Trophoblast cell (in vitro differentiated cells and primary cell): Measurements from ENCODE around the gene DEF6.
"Not testable (repeated sequence)": the region's sequence is repeated elsewhere in the genome, so short reads cannot be mapped to it uniquely, and the experiment has no call there.

Source experiments
- DNase-seq, 2 donors: peaks; one replicate each; pipeline ENCODE4 v3.0.0-alpha.2; 2016
- H2AFZ ChIP-seq: 2 replicates; pipeline ENCODE4 v1.6.1; 2013; ENCODE audit warnings: low read length, moderate library complexity, mild to moderate bottlenecking; ENCODE audit not compliant: insufficient read depth, poor library complexity
- H2AK5ac ChIP-seq: 2 replicates; pipeline ENCODE4 v1.6.1; 2013; ENCODE audit warnings: mild to moderate bottlenecking, low read length
- H2BK120ac ChIP-seq: 2 replicates; pipeline ENCODE4 v1.6.1; 2013; ENCODE audit warnings: low read length, mild to moderate bottlenecking, moderate library complexity; ENCODE audit not compliant: insufficient read depth, poor library complexity
- H2BK12ac ChIP-seq: 2 replicates; pipeline ENCODE4 v1.6.1; 2013; ENCODE audit warnings: mild to moderate bottlenecking, low read length, moderate library complexity
- H2BK5ac ChIP-seq: 2 replicates; pipeline ENCODE4 v1.6.1; 2013; ENCODE audit warnings: low read length, low read depth, moderate library complexity, mild to moderate bottlenecking; ENCODE audit not compliant: poor library complexity
- H3K14ac ChIP-seq: 2 replicates; pipeline ENCODE4 v1.6.1; 2013; ENCODE audit warnings: mild to moderate bottlenecking, low read length
- H3K18ac ChIP-seq: 2 replicates; pipeline ENCODE4 v1.6.1; 2013; ENCODE audit warnings: mild to moderate bottlenecking, low read length
- H3K23ac ChIP-seq: 2 replicates; pipeline ENCODE4 v1.6.1; 2013; ENCODE audit warnings: low read length
- H3K27ac ChIP-seq: 2 replicates; pipeline ENCODE4 v1.5.1; 2013; ENCODE audit warnings: low read depth, mild to moderate bottlenecking, inconsistent platforms, low read length, moderate library complexity
- H3K27me3 ChIP-seq: 2 replicates; pipeline ENCODE4 v1.6.1; 2013; ENCODE audit warnings: inconsistent platforms, mild to moderate bottlenecking, low read length, moderate library complexity; ENCODE audit not compliant: insufficient read depth
- H3K36me3 ChIP-seq, 2 experiments: 1 replicate in 1 of 2; 2 replicates in 1 of 2; pipeline ENCODE4 v1.6.1; 2013; ENCODE audit warnings: low read length in 2 of 2, mild to moderate bottlenecking in 2 of 2, moderate library complexity in 1 of 2; ENCODE audit not compliant: insufficient read depth in 2 of 2, control insufficient read depth in 1 of 2
- H3K4ac ChIP-seq: 2 replicates; pipeline ENCODE4 v1.6.1; 2013; ENCODE audit warnings: low read depth, mild to moderate bottlenecking, low read length, moderate library complexity
- H3K4me1 ChIP-seq, 2 experiments: 1 replicate in 1 of 2; 2 replicates in 1 of 2; pipeline ENCODE4 v1.6.1; 2013; ENCODE audit warnings: low read length in 2 of 2, mild to moderate bottlenecking in 2 of 2, moderate library complexity in 1 of 2; ENCODE audit not compliant: insufficient read depth in 2 of 2, control insufficient read depth in 1 of 2
- H3K4me2 ChIP-seq: 2 replicates; pipeline ENCODE4 v1.6.1; 2013; ENCODE audit warnings: inconsistent platforms, mild to moderate bottlenecking, low read length, moderate library complexity
- H3K4me3 ChIP-seq: 2 replicates; pipeline ENCODE4 v1.5.1; 2013; ENCODE audit warnings: mild to moderate bottlenecking, low read depth, low read length, inconsistent platforms
- H3K79me1 ChIP-seq: one replicate; pipeline ENCODE4 v1.6.1; 2013; ENCODE audit warnings: low read length
- H3K79me2 ChIP-seq: 2 replicates; pipeline ENCODE4 v1.6.1; 2013; ENCODE audit warnings: low read length, mild to moderate bottlenecking; ENCODE audit not compliant: control insufficient read depth, insufficient read depth, poor library complexity
- H3K9ac ChIP-seq: 2 replicates; pipeline ENCODE4 v1.6.1; 2013; ENCODE audit warnings: mild to moderate bottlenecking, low read length
- H3K9me3 ChIP-seq: 2 replicates; pipeline ENCODE4 v1.6.1; 2013; ENCODE audit warnings: low read depth, mild to moderate bottlenecking, control low read depth, inconsistent platforms, low read length; ENCODE audit not compliant: insufficient read depth
- H4K12ac ChIP-seq: 2 replicates; pipeline ENCODE4 v1.6.1; 2013; ENCODE audit warnings: low read depth, mild to moderate bottlenecking, low read length, moderate library complexity
- H4K8ac ChIP-seq: 2 replicates; pipeline ENCODE4 v1.6.1; 2013; ENCODE audit warnings: low read depth, mild to moderate bottlenecking, low read length, moderate library complexity
- H4K91ac ChIP-seq: one replicate; pipeline ENCODE4 v1.6.1; 2013; ENCODE audit warnings: low read depth, mild to moderate bottlenecking, low read length, moderate library complexity
- WGBS: extraction: QIAGEN DNeasy Blood & Tissue Kit; methylation state at CpG from one replicate; pipeline ENCODE4 v1.1.7; 2013; ENCODE audit warnings: missing lambda C conversion rate; ENCODE audit not compliant: insufficient read length, insufficient coverage; ENCODE audit errors: extremely low coverage; 5-methylcytosine and 5-hydroxymethylcytosine counted together

DEF6 gene

GRCh38 chr6:35321091-35321490, 23.5 kb downstream of the DEF6 start:
- Histone ChIP-seq H3K4me2 (no peak overlapping the region), H3K18ac (peak overlapping the region; percentile 40), H2AK5ac (no peak overlapping the region), H2AFZ (no peak overlapping the region), H4K8ac (peak overlapping the region; percentile 43), H3K4me1 (peaks cover 15 to 18% of the 10 kb centered on the region in 2 experiments), H2BK12ac (peak overlapping the region; percentile 79), H3K23ac (no peak overlapping the region), H3K9ac (no peak overlapping the region), H3K27ac (no peak overlapping the region), H4K91ac (peak overlapping the region; percentile 32), H3K79me1 (peaks cover 6% of the 10 kb centered on the region), H3K14ac (no peak overlapping the region), H3K27me3 (peaks cover 4% of the 10 kb centered on the region), H2BK5ac (peak overlapping the region; percentile 12), H3K79me2 (no peaks in the 10 kb centered on the region), H3K4me3 (no peak overlapping the region), H2BK120ac (peak overlapping the region; percentile 31), H3K36me3 (no peaks in the 10 kb centered on the region), H3K9me3 (peaks cover 3% of the 10 kb centered on the region), H4K12ac (no peak overlapping the region), H3K4ac (no peak overlapping the region)
- WGBS, result no CpG with 5 or more reads among the region's 8 CpGs
- DNase-seq, result no peak

- Histone ChIP-seq H2AK5ac (no peak overlapping the region), H2BK5ac (no peak overlapping the region), H3K23ac (no peak overlapping the region), H3K4ac (no peak overlapping the region), H2BK12ac (no peak overlapping the region), H3K79me1 (no peaks in the 10 kb centered on the region), H2BK120ac (no peak overlapping the region), H3K9ac (no peak overlapping the region), H3K9me3 (peaks cover 4% of the 10 kb centered on the region), H3K36me3 (no peaks in the 10 kb centered on the region), H3K4me2 (no peak overlapping the region), H3K4me3 (no peak overlapping the region), H3K18ac (no peak overlapping the region), H2AFZ (no peak overlapping the region), H3K4me1 (no peaks in the 10 kb centered on the region), H3K27me3 (no peaks in the 10 kb centered on the region), H3K27ac (no peak overlapping the region), H4K8ac (no peak overlapping the region), H4K91ac (no peak overlapping the region), H3K14ac (no peak overlapping the region), H4K12ac (no peak overlapping the region), H3K79me2 (no peaks in the 10 kb centered on the region)
- WGBS, result no CpG with 5 or more reads among the region's 7 CpGs
- DNase-seq, result peak; percentile 65 to 71
Measured at GRCh38 chr6:35327349-35328027, 29.9 kb downstream of the DEF6 start.

- H4K12ac ChIP-seq, result no peak overlapping the region
- no CpG with 5 or more reads among the region's 1 CpG for WGBS
- no peak overlapping the region for H3K4ac ChIP-seq
- H3K9me3 ChIP-seq, result peaks cover 4% of the 10 kb centered on the region
- no peaks in the 10 kb centered on the region for H3K79me1 ChIP-seq
- no peaks in the 10 kb centered on the region for H3K36me3 ChIP-seq
- no peaks in the 10 kb centered on the region for H3K79me2 ChIP-seq
- no peak overlapping the region for H2AK5ac ChIP-seq
- no peak overlapping the region for H3K14ac ChIP-seq
- no peaks in the 10 kb centered on the region for H3K27me3 ChIP-seq
- DNase-seq, result peak; percentile 69 to 82
- no peak overlapping the region for H4K91ac ChIP-seq
- H4K8ac ChIP-seq, result no peak overlapping the region
- no peak overlapping the region for H2BK12ac ChIP-seq
- no peak overlapping the region for H2AFZ ChIP-seq
- no peak overlapping the region for H3K9ac ChIP-seq
- H3K4me3 ChIP-seq, result no peak overlapping the region
- H3K27ac ChIP-seq, result no peak overlapping the region
- no peak overlapping the region for H2BK5ac ChIP-seq
- no peaks in the 10 kb centered on the region for H3K4me1 ChIP-seq
- H3K23ac ChIP-seq, result no peak overlapping the region
- H3K4me2 ChIP-seq, result no peak overlapping the region
- H3K18ac ChIP-seq, result no peak overlapping the region
- no peak overlapping the region for H2BK120ac ChIP-seq
Measured at GRCh38 chr6:35328108-35328723, 30.6 kb downstream of the DEF6 start.

- H4K12ac ChIP-seq, H2BK12ac ChIP-seq, H2AFZ ChIP-seq, H2BK120ac ChIP-seq, H3K4me2 ChIP-seq, H3K27ac ChIP-seq, H3K9me3 ChIP-seq, H3K79me2 ChIP-seq, H3K14ac ChIP-seq, H3K18ac ChIP-seq, H3K4ac ChIP-seq, H3K4me3 ChIP-seq, H3K23ac ChIP-seq, H4K91ac ChIP-seq, H2AK5ac ChIP-seq, H3K4me1 ChIP-seq, H3K79me1 ChIP-seq, H4K8ac ChIP-seq, H3K36me3 ChIP-seq, H2BK5ac ChIP-seq, H3K27me3 ChIP-seq, H3K9ac ChIP-seq: not testable (repeated sequence)
- DNase-seq, result peak in 1 of 2 donors; percentile 51
- no CpG with 5 or more reads among the region's 8 CpGs for WGBS
Measured at GRCh38 chr6:35328965-35329364, 31.3 kb downstream of the DEF6 start.
